Measurements from ENCODE around the gene DLAT. TPM values are rescaled to one million over a fixed set of nuclear protein-coding genes. Genes with fewer than 3 reads are reported as not detected.

Gene DLAT
- 37.4 and 43.2 TPM in 2 replicates for total RNA-seq

GRCh38 chr11:112024773-112025678 is at the start of gene DLAT:
TSS of gene DLAT (plus strand) at chr11:112025408. CDS start at chr11:112025473, 65 bp downstream.

GRCh38 chr11:112073941-112074811 is 49.0 kb downstream of the DLAT start, which contains the start of the genes NKAPD1 and PIH1D2:
TSS of gene NKAPD1 (plus strand) at chr11:112074299. CDS start at chr11:112075575, 1,276 bp downstream.
TSS of gene PIH1D2 (minus strand) at chr11:112074017. CDS start at chr11:112073174, 843 bp downstream.

GRCh38 chr11:112086422-112087191 is 61.4 kb downstream of the DLAT start, which contains the start of the genes SDHD and TIMM8B:
TSS of gene SDHD (plus strand) at chr11:112086873. CDS start at chr11:112086908, 35 bp downstream.
TSS of gene TIMM8B (minus strand) at chr11:112086756. CDS start at chr11:112086723, 33 bp downstream.

Other genes starting within 250 kb of the DLAT start
- gene ALG9, start 153.8 kb upstream of the DLAT start, total RNA-seq, result 32.8 and 40.4 TPM in 2 replicates
- gene FDXACB1, start 146.2 kb upstream of the DLAT start, total RNA-seq, result 2.6 and 2.7 TPM in 2 replicates
- gene CFAP68, start 145.9 kb upstream of the DLAT start, total RNA-seq, result 8.1 and 8.6 TPM in 2 replicates
- 3.0 and 6.0 TPM in 2 replicates for gene CRYAB, start 113.6 kb upstream of the DLAT start, total RNA-seq
- under 0.01 and 0.14 TPM in 2 replicates for gene HSPB2, start 112.7 kb upstream of the DLAT start, total RNA-seq
- not detected in 2 replicates for gene C11orf52, start 106.5 kb upstream of the DLAT start, total RNA-seq
- gene DIXDC1, start 88.1 kb upstream of the DLAT start, total RNA-seq, result 13.7 and 16.3 TPM in 2 replicates
- 0.69 and 1.2 TPM in 2 replicates for gene PIH1D2, start 48.6 kb downstream of the DLAT start, total RNA-seq
- 21.1 and 22.6 TPM in 2 replicates for gene NKAPD1, start 48.9 kb downstream of the DLAT start, total RNA-seq
- gene TIMM8B, start 61.3 kb downstream of the DLAT start, total RNA-seq, result 16.6 and 30.9 TPM in 2 replicates
- gene SDHD, start 61.5 kb downstream of the DLAT start, total RNA-seq, result 107 and 111 TPM in 2 replicates
- 0.37 TPM in 1 of 2 replicates, not detected in the other for gene IL18, start 138.7 kb downstream of the DLAT start, total RNA-seq
- 0.30 and 0.46 TPM in 2 replicates for gene TEX12, start 142.0 kb downstream of the DLAT start, total RNA-seq
- gene BCO2, start 150.1 kb downstream of the DLAT start, total RNA-seq, result 2.3 and 12.2 TPM in 2 replicates
- gene PTS, start 201.0 kb downstream of the DLAT start, total RNA-seq, result 49.3 and 60.0 TPM in 2 replicates
- not detected in 2 replicates for gene PLET1, start 235.5 kb downstream of the DLAT start, total RNA-seq